HG03097 (cell line): Measurements from ENCODE around the gene NGFR.
"Not testable (repeated sequence)": the region's sequence is repeated elsewhere in the genome, so short reads cannot be mapped to it uniquely, and the experiment has no call there.

ENCODE experiments used
- ATAC-seq: cut with Tn5 transposase; IDR thresholded peaks from one replicate; pipeline ENCODE4 v1.9.1; 2021; ENCODE audit not compliant: unreplicated experiment, low FRiP score

The NGFR gene

GRCh38 chr17:49530118-49530517, 35.0 kb downstream of the NGFR start:
- no peak for ATAC-seq

DNA sequence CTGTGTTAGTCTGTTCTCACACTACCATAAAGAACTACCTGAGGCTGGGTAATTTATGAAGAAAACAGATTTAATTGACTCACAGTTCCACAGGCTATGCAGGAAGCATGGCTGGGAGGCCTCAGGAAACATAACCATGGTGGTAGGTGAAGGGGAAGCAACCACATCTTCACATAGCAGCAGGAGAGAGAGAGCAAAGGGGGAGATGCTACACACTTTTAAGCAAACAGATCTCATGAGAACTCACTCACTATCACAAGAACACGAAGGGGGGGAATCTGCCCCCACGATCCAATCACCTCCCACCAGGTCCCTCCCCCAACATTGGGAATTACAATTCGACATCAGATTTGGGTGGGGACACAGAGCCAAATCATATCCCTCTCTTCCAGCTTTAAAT, 48.8 kb downstream of the NGFR start:
- no peak for ATAC-seq

DNA sequence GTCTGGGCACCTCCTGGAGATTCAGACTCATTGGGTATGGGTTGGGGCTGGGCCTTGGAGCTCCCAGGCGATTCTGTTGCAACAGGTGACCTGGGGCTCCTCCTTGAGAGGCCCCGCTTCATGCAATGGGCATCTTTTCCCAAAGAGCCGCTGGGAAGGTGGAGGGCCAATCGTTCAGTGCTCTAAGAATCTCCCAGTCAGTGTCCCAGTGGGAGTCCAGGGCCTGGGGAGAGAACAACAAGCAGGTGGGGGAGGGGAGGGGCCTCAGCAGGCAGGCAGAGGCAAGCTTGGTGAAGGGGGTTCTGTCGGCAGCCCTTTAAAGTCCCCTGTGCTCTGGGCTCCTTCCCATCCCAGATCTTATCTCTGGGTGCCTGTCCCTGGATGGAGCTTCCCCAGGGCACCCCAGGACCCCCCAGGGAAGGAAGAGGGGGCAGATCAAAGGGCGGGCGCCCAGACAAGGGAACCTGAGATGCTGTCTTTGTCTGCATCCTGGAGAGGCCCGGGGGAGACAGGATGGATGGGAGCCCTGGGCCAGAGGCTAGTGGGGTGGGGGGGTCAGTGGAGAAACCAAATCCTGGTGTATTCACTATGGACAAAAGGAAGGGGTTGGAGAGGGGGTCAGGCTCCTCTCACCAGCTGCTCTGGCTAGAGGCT, 50.0 kb downstream of the NGFR start:
- no peak for ATAC-seq

GRCh38 chr17:49545806-49546545, 50.9 kb downstream of the NGFR start:
- ATAC-seq, result no peak

DNA sequence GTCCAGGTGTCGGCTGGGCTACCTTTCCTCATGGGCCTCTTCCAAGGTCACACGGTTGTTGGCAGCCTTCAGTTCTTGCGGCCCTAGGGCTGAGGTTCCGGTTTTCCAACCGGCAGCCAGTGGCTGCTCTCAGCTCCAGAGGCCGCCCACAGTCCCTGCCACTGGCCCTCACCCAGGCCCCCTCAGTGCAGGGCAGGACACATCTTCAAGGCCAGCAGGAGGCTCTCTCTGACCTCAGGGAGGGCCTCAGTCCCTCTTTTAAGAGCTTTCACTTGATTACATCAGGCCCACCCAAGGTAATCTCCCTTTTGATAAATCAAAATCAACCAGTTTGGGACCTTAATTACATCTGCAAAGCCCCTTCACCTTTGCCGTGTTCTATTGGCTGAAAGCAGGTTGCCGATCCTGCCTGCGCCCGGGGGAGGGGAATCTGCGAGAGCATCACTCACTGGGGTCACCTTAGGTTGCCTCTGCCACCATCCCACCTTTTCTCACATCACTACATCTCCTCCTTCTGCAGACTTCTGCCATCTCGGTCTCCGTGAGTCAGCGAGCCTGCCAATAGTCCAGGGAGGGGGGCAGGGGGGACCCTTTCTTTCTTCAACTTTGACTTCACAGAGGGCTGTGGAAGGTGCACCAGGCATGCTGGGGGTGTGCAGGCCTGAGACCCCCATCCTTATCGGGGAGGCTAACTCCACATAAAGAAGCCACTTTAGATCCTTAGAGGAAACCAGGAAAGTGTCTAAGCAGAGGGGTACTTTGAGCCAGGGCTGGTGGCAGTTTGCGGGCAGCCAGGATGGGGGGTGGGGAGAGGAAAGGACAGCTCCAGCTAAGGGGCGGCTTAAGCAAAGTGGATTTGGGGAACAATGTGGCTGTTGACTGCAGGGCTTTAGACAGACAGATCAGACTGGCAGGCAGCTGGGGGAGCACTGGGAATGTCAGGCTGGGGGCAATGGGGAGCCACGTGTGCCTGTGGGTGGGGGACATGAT, 51.7 kb downstream of the NGFR start:
- no peak for ATAC-seq

GRCh38 chr17:49547566-49547965, 52.5 kb downstream of the NGFR start:
- no peak for ATAC-seq

DNA sequence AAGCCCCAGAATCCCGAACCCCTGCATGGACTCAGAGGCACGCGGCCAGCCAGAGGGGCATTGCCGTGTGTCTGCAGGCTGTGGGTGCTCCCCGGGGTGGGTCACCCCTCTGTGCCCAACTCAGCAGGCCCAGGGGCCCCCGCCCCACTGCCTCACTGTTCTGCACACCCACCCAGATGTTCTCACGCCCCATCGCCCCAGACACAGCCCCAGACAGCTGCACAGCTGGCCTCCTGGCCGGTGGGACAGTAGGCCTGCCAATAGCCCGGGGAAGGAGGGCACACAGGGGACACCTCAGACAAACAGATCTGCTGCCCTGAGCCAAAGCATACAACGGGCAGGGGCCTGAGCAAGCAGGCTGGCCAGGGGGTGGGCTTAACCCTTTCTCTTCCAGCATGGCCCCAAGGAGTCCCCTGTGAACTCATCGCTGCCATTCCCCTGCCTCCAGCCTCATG, 53.0 kb downstream of the NGFR start:
- no peak for ATAC-seq

DNA sequence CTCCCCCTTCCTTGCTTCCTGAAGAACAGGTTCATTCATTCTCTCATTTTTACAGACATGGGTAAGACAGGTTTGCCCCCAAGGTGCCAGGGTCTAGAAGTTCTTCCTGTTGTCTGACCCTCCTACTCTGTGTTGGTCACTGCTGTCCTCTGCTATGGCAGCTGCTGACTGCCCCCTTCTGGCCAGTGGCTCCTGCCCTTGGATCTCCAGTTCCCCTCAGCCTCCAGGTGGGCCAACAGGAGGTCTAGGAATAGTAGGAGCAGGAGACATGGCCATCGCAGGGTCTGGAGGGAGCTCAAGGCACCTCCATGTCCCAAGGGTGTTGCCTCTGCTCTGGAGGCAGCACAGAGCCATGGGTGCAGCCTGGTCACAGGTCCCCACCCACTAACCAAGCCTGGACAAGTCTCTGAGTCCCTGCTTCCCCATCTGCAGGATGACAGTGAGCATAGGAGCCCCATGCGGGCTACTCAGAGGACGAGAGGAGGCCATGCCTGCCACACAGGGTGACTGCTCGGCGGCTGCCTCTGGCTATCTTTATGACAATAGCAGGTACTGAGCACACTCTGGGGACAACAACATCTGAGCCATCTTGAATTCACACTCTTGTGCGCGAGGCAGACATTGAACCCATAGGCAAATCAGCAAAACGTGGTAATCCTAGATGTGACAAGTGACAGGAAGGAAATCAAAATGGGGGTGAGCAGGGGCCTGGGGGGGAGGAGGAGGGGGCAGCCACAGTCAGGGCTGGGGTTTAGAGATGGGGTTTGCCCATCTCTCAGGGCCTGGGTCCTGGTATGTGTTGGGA, 53.6 kb downstream of the NGFR start:
- no peak for ATAC-seq

DNA sequence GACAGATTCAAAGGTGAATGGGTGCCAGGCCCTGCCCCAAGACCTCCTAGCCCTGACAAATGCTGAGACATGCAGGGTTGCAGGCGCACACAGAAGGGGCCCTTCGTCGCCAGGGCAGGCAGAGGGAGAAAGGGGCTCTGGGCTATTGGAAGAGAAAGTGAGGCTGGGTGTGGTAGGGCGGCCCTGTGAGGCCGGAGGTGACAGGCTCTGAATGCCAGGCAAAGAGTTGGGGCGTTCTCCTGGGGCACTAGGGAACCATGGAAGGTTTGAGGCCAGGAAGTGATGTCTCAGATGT, 54.2 kb downstream of the NGFR start:
- ATAC-seq, result no peak

DNA sequence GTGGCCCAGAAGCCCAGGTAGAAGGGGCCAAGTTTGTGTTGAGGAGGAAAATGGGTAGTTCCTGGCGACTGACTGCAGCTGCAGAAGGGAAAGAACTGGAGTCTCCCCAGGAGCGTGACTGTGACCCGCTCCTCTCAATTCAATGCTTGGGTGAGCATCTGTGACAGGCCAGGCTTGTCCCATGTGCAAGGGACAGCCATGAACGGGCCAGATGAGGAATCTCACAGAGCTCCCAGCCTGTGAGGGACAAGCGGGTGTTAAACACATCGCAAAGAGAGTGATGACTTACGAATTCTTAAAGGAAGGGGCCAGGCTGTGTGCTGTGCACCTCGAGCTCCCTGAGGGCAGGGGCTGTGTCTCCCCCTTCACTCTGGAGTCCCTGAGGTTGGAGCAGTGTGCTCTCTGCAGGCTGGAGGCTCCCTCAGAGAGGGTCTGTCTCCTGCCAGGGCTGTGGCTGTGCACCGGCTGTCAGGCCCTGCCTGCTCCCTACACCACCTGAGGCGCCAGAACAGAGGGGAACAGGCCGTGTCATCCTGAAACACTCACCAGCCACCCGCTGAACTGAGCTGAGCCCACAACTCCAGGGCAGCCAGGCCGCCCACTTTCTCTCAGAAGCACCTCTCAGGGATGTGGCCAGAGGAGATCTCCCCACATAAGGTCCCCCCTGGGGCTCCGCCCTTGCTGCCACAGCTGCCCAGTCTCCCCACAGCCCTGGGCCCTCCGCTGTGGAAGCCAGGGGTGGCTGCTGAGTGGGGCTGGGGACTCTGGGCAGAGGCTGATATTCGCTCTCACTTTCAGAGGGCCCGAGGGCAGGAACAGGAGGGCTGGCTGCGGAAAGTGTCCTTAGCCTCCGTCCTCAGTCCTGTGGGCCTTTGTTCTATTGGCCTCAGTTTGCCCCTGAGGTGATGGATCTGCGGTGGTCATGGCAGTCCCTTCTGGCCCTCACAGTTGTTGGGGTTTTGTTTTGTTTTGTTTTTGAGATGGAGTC, 54.9 kb downstream of the NGFR start:
- no peak for ATAC-seq

GRCh38 chr17:49550764-49551163, 55.7 kb downstream of the NGFR start:
- not testable (repeated sequence) for ATAC-seq

- ATAC-seq, result no peak
Measured at GRCh38 chr17:49551221-49552069, 56.4 kb downstream of the NGFR start.

GRCh38 chr17:49552070-49552751, 57.1 kb downstream of the NGFR start:
- ATAC-seq, result no peak

DNA sequence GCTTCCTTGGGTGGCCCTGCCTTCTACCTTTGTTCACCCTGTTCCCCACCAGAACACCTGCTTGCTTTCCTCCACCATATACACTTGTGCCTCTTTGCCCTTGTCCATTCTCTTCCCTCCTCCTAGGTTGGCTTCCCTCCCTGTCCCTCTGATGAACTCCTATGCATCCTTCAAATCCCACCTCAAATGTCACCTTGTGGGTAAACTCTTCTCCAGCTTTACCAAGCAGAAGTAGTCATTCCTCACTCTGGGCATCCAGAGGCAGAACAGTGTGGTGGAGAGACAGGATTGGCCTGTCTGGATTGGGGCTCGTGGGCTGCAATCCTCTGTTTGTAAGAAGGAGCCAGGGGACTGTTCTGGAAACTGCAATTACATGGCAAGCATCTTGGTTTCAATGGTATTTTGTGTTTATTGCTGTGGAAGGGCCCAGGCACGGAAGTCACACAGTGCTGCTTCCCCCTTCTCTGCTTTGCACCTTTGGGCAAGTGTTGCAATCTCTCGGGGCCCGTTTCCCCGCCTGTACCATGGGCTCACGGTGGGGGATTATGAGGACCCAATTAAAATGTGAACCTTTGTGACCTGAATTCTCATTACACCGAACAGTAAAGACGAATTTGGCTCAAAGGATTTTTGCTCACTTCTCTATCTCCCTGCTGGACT, 58.7 kb downstream of the NGFR start:
- ATAC-seq, result no peak

GRCh38 chr17:49554694-49555494, 59.8 kb downstream of the NGFR start:
- no peak for ATAC-seq

GRCh38 chr17:49555495-49556222, 60.6 kb downstream of the NGFR start:
- no peak for ATAC-seq
